Activated CD4-positive, alpha-beta T cell treated with anti-CD3 and anti-CD28 coated beads for 48 hours (primary cell): ENCODE data around the gene FANCL.
A peak's percentile ranks its signal among the peaks of the same experiment; 100 is the strongest.
"Not testable (repeated sequence)": the region's sequence is repeated elsewhere in the genome, so short reads cannot be mapped to it uniquely, and the experiment has no call there.

Source experiments
- DNase-seq: peaks from one replicate; pipeline ENCODE4 v3.0.0-alpha.2; 2020

The FANCL gene

DNA sequence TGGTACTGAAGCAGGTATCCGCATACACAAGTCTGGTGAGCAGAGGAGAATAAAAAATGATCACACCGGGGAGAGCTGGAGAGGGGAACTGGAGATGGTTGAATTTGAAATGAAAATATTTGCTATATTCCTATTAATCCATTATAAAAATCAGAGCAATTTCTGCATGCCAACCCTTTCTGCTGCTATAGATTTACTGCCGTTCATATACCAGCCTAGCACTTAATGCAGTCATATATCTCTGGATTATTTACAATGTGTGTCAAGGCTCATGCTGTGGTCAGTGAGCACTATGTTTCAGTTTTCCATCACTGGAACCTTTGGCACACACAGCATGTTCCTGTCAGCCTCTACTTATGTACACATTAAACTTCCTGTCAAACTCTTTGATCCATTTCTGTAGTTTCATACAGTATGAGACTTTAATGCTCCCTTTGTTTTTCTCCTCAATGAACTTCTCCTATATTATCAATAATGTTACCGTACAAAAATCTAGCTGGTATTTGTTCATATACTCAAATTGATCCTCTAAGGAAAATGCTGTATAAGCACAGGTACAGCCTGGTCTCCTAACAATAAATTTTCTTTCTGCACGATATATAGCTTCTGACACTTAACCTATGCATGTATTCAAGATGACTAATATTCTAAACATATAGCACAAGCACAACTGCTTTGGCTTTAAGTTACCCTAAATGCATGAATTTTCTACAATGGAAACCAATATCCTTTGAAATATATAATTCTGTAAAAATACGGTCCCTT lies 36.7 kb downstream of the FANCL start:
- no peak for DNase-seq

DNA sequence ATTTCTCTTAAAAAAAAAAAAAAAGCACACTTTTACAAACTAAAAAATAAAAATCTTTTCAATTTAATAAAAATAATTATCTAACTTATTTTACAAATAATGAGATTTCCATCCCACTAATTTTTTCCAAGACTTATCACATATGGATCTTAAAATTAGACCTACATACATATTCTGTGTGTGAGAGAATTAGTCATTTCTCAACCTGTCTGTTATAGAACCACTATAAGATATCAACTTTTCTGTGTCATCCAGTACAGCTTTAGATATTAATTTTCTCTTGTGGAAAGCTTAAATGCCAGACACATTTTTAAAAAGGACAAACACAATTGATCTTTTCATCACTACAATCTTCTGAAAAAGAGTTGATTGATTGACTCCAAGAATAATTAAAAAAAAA lies 38.1 kb downstream of the FANCL start:
- DNase-seq: no peak

DNA sequence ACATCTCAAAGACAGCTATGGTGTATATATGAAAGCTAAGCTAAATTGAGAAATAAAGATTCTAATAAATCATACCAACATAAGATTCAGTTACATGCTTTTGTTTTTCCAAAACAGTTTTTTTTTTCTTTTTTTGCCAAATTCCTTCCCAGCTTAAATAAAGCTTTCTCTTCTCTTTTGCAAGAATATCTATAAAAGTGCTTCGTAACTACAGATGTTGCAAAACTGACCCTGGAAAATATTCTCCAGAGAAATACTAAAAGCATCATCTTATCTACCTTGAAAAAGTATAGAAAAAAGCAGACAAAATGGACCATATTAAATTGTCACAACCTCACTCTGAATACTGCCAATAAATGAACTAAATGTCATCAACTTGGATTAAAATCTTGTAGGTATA lies 38.7 kb downstream of the FANCL start:
- no peak for DNase-seq

DNA sequence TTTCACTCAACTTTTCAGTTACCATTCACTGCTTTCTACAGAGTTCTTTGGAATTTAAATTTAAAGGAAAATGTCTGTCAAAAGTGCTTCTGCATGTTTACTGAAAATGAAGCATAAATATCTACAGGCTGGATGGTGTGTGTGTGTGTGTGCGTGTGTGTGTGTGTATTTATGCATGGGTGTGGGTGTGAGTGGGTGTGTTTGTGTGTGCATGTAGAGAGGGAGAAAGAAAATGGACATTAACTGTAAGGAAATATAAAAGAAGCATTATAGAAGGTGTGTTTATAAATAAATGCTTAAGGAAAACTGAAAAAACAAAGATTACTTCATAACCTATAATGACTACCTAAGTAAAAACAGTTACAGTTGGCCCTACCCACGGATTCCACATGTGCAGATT lies 43.2 kb downstream of the FANCL start:
- no peak for DNase-seq

DNA sequence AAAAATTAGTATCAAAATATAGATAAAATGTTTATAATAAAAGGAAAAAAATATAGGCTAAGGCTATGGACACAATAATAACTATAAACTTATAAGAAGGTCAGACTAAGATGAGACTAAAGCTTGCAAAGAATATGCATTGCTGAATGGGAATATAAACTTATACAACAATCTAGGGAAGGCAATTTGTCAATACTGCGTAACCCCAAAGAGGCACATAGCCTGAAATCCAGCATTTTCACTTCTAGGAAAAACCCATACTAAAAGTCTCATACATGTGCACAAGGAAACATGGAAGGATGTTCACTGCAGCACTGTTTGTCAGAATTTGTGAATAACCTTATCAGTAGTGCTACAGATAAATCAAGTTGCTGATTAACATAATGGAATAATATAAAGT lies 45.5 kb downstream of the FANCL start:
- no peak for DNase-seq

DNA sequence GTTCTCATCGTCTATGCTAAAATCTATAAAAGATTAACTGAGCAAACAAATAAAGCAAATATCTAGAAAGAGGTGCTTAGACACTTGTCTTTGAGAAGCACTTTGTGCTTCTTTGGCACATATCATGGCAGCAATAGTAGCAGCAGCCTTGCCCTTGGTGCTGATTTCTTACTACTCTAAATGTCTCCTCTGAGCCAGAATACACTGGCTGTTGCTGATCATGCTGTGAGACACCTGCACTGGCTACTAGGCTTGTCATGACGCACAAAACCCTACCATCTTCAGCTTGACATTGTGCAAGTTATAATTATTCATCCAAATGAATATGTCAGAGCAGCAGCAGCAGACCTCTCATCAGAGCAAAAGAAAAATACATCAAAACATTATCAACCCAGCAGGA lies 46.7 kb downstream of the FANCL start:
- no peak for DNase-seq

DNA sequence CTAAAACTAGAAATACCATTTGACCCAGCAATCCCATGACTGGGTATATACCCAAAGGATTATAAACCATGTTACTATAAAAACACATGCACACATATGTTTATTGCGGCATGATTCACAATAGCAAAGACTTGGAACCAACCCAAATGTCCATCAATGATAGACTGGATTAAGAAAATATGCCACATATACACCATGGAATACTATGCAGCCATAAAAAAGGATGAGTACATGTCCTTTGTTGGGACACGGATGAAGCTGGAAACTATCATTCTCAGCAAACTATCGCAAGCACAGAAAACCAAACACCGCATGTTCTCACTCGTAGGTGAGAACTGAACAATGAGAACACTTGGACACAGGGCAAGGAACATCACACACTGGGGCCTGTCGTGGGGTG lies 54.1 kb downstream of the FANCL start:
- not testable (repeated sequence) for DNase-seq

DNA sequence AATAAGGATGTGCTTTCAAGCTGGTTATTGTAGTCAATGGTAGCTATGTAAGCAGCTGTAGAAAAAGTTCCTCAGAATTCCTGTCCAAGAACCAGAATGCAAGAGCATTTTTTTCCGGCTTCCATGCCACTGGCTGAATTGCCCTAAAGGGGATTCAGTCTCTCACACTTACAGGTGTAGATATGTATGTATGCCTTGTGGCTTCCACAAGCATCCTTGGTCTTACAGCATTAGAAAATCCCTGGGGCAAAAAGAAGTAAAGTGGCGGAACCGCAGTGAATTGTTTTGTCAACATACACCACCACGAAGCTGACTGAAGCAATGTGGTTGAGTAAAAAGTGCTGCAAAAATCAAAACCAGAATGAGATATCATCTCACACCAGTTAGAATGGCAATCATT lies 54.6 kb downstream of the FANCL start:
- DNase-seq: no peak

DNA sequence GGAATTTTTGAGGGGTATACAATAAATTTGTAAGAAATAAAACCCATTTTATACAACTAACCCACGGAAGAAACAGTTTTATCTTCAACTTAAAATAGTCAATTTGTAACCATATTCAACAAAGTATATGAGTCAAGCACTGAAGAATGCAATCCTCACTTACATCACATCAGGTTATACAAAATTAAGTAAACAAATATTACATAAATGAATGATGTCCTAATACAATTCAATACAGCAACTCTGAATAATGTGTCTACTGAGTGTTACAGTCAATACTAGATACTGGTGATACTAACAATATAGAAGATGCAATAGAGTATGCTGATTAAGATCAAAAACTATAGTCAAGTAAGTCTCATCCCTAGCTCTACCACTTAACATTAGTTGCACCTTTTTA lies 58.6 kb downstream of the FANCL start:
- DNase-seq: no peak

DNA sequence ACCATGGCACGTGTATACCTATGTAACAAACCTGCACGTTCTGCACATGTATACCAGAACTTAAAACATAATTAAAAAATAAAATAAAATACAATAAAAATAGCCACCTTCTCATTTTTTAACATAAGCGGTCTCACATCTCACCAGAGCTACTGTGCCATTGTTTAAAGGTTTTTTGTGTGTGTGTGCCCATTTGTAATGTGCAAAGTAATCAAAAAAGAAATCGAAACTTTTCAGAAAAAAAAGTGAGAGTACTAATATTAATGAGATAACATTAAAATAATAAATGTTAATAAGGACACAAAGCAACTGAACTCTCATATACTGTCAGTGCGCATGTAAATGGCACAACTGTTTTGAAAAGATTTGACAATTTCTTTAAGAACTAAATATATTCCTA lies 60.5 kb downstream of the FANCL start:
- no peak for DNase-seq

DNA sequence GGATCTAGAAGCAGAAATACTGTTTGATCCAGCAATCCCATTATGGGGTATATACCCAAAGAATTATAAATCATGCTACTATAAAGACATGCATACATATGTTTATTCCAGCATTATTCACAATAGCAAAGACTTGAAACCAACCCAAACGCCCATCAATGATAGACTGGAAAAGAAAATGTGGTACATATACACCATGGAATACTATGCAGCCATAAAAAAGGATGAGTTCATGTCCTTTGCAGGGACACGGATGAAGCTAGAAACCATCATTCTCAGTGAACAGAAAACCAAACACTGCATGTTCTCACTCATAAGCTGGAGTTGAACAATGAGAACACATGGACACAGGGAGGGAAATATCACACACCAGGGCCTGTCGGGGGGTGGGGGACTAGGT lies 61.0 kb downstream of the FANCL start:
- DNase-seq: not testable (repeated sequence)

DNA sequence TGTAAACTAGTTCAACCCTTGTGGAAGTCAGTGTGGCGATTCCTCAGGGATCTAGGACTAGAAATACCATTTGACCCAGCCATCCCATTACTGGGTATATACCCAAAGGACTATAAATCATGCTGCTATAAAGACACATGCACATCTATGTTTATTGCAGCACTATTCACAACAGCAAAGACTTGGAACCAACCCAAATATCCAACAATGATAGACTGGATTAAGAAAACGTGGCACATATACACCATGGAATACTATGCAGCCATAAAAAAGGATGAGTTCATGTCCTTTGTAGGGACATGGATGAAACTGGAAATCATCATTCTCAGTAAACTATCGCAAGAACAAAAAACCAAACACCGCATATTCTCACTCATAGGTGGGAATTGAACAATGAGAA lies 63.9 kb downstream of the FANCL start:
- DNase-seq: not testable (repeated sequence)

DNA sequence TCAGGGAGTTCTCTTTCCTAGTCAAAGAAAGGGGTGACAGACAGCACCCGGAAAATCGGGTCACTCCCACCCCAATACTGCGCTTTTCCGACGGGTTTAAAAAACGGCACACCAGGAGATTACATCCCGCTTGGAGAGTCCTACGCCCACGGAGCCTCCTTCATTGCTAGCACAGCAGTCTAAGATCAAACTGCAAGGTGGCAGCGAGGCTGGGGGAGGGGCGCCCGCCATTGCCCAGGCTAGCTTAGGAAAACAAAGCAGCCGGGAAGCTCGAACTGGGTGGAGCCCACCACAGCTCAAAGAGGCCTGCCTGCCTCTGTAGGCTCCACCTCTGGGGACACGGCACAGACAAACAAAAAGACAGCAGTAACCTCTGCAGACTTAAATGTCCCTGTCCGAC lies 69.3 kb downstream of the FANCL start:
- not testable (repeated sequence) for DNase-seq

DNA sequence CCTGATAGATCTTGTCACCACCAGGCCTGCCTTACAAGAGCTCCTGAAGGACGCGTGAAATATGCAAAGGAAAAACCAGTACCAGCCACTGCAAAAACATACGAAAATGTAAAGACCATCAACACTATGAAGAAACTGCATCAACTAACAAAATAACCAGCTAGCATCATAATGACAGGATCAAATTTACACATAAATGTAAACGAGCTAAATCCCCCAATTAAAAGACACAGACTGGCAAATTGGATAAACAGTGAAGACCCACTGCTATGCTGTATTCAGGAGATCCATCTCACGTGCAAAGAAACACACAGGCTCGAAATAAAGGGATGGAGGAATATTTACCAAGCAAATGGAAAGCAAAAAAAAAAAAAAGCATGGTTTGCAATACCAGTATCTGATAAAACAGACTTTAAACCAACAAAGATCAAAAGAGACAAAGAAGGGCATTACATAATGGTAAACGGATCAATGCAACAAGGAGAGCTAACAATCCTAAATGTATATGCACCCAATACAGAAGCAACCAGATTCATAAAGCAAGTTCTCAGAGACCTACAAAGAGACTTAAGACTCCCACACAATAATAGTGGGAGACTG lies 70.7 kb downstream of the FANCL start:
- DNase-seq: not testable (repeated sequence)

DNA sequence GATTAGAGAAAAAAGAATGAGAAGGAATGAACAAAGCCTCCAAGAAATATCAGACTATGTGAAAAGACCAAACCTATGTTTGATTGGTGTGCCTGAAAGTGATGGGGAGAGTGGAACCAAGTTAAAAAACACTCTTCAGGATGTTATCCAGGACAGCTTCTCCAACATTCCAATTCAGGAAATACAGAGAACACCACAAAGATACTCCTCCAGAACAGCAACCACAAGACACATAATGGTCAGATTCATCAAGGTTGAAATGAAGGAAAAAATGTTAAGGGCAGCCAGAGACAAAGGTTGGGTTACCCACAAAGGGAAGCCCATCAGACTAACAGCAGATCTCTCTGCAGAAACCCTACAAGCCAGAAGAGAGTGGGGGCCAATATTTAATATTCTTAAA lies 71.3 kb downstream of the FANCL start:
- DNase-seq: not testable (repeated sequence)

DNA sequence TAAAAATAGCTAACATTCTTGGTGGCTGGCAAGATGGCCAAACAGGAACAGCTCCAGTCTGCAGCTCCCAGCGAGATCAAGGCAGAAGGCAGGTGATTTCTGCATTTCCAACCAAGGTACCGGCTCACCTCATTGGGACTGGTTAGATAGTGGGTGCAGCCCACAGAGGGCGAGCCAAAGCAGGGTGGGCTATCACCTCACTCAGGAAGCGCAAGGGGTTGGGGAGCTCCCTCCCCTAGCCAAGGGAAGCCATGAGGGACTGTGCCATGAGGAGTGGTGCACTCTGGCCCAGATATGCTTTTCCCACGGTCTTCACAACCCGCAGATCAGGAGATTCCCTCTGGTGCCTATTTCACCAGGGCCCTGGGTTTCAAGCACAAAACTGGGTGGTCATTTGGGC lies 73.0 kb downstream of the FANCL start:
- not testable (repeated sequence) for DNase-seq

DNA sequence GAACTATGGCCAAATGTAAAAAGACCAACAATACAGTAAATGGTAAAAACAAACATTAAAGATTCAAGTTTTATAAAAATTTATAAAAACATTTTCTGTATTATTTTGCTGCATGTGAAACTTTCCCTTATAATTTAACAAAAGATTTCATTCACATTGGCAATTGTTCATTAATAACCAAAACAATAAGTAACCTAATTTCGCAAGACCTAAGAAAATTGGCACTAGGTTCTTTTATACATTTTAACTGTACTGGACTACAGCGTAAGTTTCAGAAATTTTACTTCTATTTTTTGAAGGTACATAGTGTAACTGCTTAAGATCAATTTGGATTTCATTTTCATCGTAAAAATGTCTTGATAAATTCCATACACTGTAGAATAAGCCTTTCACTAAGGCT lies 77.2 kb downstream of the FANCL start:
- no peak for DNase-seq

DNA sequence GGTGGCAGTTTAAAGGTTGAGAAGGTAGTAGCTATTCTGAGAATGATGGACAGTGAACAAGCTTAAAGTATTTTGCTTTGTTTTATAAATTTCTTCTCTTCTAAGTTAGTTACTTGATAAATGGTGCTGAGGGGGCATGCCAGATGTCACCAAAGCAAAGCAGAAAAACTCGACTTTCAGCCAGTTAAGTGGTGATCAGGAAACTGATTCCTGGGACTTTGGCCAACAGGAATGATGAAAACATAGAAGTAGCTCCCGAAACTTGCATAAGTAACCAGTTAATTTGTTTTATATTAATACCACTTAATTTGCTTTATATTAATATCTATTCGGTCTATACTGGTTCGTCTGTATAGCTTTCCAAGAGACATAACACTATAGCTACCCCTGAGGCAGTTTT lies 82.6 kb downstream of the FANCL start:
- DNase-seq: no peak

DNA sequence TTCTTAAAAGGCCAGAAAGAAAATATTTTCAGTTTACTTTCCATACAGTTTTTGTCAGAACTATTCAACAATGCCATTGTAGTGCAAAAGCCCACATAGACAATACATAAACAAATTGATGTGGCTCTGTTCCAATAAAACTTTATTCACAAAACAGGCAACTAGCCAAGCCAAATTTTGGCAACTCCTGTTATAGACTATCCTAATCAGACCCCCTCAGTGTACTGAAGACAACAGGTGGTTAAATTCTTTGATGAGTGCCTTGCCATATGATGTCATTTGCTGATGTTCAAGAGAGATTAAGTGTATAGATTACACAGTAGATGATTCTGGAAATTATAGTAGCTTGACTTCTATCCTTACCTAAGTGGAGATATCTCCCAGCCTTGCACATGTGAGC lies 83.4 kb downstream of the FANCL start:
- DNase-seq: no peak

DNA sequence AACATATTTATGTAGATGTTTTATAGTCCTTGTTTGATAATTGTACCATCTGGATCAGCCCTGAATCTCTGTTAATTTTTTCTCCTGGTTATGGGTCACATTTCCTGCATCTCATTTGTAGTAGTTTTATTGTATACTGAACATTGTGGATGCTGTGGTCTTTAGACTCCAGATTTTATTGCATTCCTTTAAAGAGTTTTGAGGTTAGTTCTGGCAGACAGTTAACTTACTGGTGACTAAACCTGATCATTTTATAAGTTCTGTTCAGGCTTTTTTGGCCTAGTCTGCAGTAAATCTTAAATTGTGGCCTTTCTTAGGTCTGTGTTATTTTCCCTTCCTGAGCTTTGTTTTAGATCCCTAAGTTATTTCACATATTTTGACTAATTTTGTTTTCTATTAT lies 84.3 kb downstream of the FANCL start:
- DNase-seq: no peak

DNA sequence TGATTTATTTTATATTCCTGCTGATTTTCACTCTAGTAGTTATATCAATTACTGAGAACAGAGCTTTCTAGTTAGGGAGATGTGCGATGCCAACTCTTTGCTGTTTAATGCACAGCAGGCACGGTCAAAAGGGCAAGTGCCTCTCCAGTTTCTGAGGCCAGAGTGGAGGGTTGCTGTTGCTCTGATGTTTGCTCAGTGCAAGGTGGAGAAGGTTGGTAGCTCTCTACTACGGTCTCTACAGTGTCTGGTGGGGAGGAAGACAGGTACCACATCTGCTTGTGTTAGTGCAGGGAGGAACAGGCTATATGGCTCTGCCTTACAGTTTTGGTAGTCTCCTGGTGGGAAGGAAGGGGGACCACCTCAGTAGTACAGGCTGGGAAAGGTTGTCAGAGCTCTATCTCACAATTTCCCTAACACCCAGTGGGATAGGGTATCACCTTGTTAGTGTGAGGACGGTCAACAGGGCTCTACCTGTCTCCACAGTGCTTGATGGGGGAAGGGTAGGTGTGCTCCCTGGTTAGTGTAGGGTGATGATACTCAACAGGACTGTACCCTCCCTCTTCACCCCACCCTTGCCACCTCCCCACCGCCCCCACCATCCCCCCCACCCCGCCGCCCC lies 85.9 kb downstream of the FANCL start:
- DNase-seq: no peak

DNA sequence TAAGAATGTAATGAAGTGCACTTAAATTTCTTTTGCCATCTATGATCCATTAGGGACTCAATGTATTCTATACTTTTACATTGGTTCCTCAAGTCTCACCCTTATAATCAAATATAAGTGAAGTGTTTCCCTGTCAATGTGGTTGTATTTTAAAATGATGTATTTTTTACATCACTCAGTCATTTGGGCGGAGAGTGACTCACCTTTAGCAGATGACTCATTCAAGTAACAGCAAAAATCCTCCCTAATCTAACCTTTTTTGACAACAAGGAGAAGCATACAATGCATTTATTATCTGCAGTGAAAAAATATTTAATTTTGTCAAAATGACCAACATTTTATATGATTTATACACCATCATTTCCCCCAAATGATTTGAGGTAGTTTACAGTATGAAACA lies 94.4 kb downstream of the FANCL start:
- peak; percentile 17 for DNase-seq

DNA sequence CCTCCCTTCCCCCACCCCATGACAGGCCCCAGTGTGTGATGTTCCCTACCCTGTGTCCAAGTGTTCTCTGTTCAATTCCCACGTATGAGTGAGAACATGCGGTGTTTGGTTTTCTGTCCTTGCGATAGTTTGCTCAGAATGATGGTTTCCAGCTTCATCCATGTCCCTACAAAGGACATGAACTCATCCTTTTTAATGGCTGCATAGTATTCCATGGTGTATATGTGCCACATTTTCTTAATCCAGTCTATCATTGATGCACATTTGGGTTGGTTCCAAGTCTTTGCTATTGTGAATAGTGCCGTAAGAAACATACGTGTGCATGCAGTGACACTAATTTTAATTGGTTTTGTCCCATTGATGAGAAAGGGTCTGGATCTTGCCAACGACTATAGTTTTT lies 95.4 kb downstream of the FANCL start:
- DNase-seq: not testable (repeated sequence)

DNA sequence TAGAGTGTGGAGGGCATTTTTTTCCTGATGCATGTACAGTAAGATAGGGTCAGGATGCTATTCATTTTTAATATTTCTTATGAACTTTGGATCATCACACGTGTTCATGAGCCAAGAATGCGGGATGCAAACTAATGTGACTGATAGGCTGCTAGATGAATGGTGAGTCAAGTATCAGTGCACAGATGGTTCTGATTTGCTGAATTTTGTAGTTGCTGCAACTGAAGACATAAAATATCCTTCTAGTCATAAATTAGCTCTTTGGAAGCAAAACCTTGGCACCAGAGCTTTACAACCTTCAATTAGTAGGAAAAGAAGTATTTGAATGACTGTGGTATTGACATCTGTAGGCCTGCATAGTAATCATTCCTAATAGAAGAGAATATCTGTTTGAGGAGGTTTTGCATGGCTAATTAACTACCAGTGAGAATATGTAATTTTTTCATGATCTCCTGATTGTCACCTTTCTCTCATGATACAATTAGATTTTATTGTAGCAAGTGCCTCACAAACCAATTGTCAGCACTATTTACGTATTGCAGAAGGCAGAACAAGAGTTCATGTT lies 100.5 kb downstream of the FANCL start:
- no peak for DNase-seq
